ENCODE measurements around the gene SFPQ. TPM values are rescaled to one million over a fixed set of nuclear protein-coding genes. Genes with fewer than 3 reads are reported as not detected.

The SFPQ gene
- total RNA-seq, 1 experiment from 2014 or later: 354 TPM

- no peak overlapping the region for H3K4me3 Mint-ChIP-seq
- CTCF ChIA-PET: no interaction called here
Observed at GRCh38 chr1:35177237-35177786, 15.6 kb downstream of the SFPQ start.

DNA sequence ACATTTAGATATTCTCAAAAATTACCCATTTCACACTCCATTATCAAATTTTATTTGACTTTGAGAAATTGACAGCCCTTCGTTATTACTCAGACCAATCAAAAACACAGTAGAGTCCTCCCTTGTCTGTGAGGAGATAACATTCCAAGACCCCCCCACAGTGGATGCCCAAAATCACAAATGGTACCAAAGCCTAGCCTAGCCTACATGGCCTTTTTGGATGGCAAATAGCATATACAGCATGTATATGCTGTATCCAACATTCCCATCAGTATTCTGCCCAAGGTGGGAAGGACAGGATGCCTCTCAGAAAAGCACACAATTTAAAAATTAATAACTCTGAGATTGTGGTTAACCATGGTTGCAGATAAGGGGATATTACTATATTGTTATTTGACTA lies 17.3 kb downstream of the SFPQ start:
- Mint-ChIP-seq H3K4me3 (no peak overlapping the region), H3K27me3 (ENCODE audit: low read depth) (no peaks in the 10 kb centered on the region), H3K9me3 (no peaks in the 10 kb centered on the region), H3K36me3 (peaks cover 54% of the 10 kb centered on the region), H3K4me1 (peaks cover 9% of the 10 kb centered on the region), H3K27ac (peak overlapping the region; percentile 15; the same call in 1 of the 2 replicates)
- TF ChIP-seq JAZF1 (CRISPR knock-in tag; IDR thresholded peaks at IDR 0.05) (no peak), SOX15 (CRISPR knock-in tag; IDR thresholded peaks at IDR 0.05) (no peak), ZNF138 (CRISPR knock-in tag; conservative IDR thresholded peaks at IDR 0.05) (no peak), RORB (CRISPR knock-in tag; IDR thresholded peaks at IDR 0.05) (no peak), USF1 (CRISPR knock-in tag; IDR thresholded peaks at IDR 0.05) (no peak), ZNF671 (CRISPR knock-in tag; IDR thresholded peaks at IDR 0.05) (0 out of 2 replicates have a peak, but pooled peaks have one; percentile 57), ZNF317 (CRISPR knock-in tag; IDR thresholded peaks at IDR 0.05; ENCODE audit: borderline replicate concordance, low read depth) (no peak), ZNF425 (CRISPR knock-in tag; conservative IDR thresholded peaks at IDR 0.05) (no peak), PRRX2 (CRISPR knock-in tag; IDR thresholded peaks at IDR 0.05) (0 out of 2 replicates have a peak, but pooled peaks have one; percentile 9)
- TF ChIP-seq, protein P1, sequence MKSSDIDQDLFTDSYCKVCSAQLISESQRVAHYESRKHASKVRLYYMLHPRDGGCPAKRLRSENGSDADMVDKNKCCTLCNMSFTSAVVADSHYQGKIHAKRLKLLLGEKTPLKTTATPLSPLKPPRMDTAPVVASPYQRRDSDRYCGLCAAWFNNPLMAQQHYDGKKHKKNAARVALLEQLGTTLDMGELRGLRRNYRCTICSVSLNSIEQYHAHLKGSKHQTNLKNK (CRISPR knock-in tag; IDR thresholded peaks at IDR 0.05): 0 out of 2 replicates have a peak, but pooled peaks have one; percentile 56
- ChIA-PET CTCF (no interaction called here), POLR2A (no interaction called here)
- no peak for ATAC-seq
- DNase-seq (ENCODE audit: low spot score): no peak

More at GRCh38 chr1:35177237-35177786, 15.6 kb downstream of the SFPQ start:
- TF ChIP-seq ATF2 (CRISPR knock-in tag; IDR thresholded peaks at IDR 0.05; ENCODE audit: borderline replicate concordance, low read depth) (no peak), SP1 (CRISPR knock-in tag; conservative IDR thresholded peaks at IDR 0.05) (no peak), EMX1 (CRISPR knock-in tag; IDR thresholded peaks at IDR 0.05) (no peak), AR (CRISPR knock-in tag; IDR thresholded peaks at IDR 0.05) (peak; percentile 60; the same call in 1 of the 2 replicates), NFATC4 (CRISPR knock-in tag; IDR thresholded peaks at IDR 0.05) (0 out of 2 replicates have a peak, but pooled peaks have one; percentile 22)
- TF ChIP-seq, protein P2, sequence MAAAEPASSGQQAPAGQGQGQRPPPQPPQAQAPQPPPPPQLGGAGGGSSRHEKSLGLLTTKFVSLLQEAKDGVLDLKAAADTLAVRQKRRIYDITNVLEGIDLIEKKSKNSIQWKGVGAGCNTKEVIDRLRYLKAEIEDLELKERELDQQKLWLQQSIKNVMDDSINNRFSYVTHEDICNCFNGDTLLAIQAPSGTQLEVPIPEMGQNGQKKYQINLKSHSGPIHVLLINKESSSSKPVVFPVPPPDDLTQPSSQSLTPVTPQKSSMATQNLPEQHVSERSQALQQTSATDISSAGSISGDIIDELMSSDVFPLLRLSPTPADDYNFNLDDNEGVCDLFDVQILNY (CRISPR knock-in tag; IDR thresholded peaks at IDR 0.05): no peak
- no peak for ATAC-seq
- Mint-ChIP-seq H3K9me3 (no peaks in the 10 kb centered on the region), H3K36me3 (peaks cover 71% of the 10 kb centered on the region), H3K27me3 (ENCODE audit: low read depth) (no peaks in the 10 kb centered on the region), H3K27ac (peak overlapping the region; percentile 84), H3K4me1 (peaks cover 16% of the 10 kb centered on the region)
- no peak for DNase-seq (ENCODE audit: low spot score)
- POLR2A ChIA-PET: interaction anchor here (0.6 kb wide), 1 partner anchor 194 kb away, joined by 3 read pairs; no protein-coding TSS in a partner anchor
